H1 (cell line): Measurements from ENCODE around the gene PRKAR1B. TPM values are rescaled to one million over a fixed set of nuclear protein-coding genes. Genes with fewer than 3 reads are reported as not detected.

Experiments
- CTCF ChIA-PET: fragments of 300-600 bp; sonication (Branson Sonifier 250); formaldehyde crosslinking; loops from one replicate; lab custom pipeline; 2021; ENCODE audit not compliant: partially characterized antibody; lab: Charles Lee
- POLR2A ChIA-PET: fragments of 300-600 bp; sonication (Branson Sonifier 250); formaldehyde crosslinking; loops from one replicate; lab custom pipeline; 2021; ENCODE audit warnings: inconsistent platforms; ENCODE audit not compliant: partially characterized antibody; lab: Charles Lee
- DNase-seq, 2 experiments: peaks; one replicate each; pipeline versions ENCODE4 v3.0.0 to v3.0.0-alpha.2; 2010 to 2022; ENCODE audit warnings: low spot score in 2 of 2, low read depth in 1 of 2, mixed read lengths in 1 of 2
- FAIRE-seq: peaks from 2 replicates; lab custom pipeline; 2011; peaks lifted over from hg19 to GRCh38; lab: Jason Lieb, UNC
- H2AFZ ChIP-seq: 2 replicates; pipeline ENCODE4 v1.8.1; 2012; ENCODE audit warnings: low read length, inconsistent platforms
- H2AK5ac ChIP-seq: 2 replicates; pipeline ENCODE4 v1.6.1; 2013; ENCODE audit warnings: low read depth, low read length
- H2BK120ac ChIP-seq: replicated peaks from 2 replicates; pipeline ENCODE3; 2013; ENCODE audit warnings: low read depth, low read length, inconsistent platforms
- H2BK12ac ChIP-seq: 2 replicates; pipeline ENCODE4 v1.6.1; 2013; ENCODE audit warnings: low read depth, low read length
- H2BK15ac ChIP-seq: 2 replicates; pipeline ENCODE4 v1.6.1; 2013; ENCODE audit warnings: low read length
- H2BK20ac ChIP-seq: 2 replicates; pipeline ENCODE4 v1.6.1; 2013; ENCODE audit warnings: low read length
- H2BK5ac ChIP-seq: 2 replicates; pipeline ENCODE4 v1.6.1; 2013; ENCODE audit warnings: low read depth, low read length
- H3K14ac ChIP-seq: 2 replicates; pipeline ENCODE4 v1.6.1; 2013; ENCODE audit warnings: inconsistent platforms; ENCODE audit not compliant: insufficient read length
- H3K18ac ChIP-seq: 2 replicates; pipeline ENCODE4 v1.6.1; 2013; ENCODE audit warnings: low read length; ENCODE audit errors: extremely low read depth
- H3K23ac ChIP-seq: 2 replicates; pipeline ENCODE4 v1.6.1; 2013; ENCODE audit warnings: inconsistent platforms; ENCODE audit not compliant: insufficient read length
- H3K23me2 ChIP-seq: 2 replicates; pipeline ENCODE4 v1.6.1; 2013; ENCODE audit warnings: low read depth, low read length
- H3K27ac ChIP-seq: 2 replicates; pipeline ENCODE4 v1.6.1; 2011; ENCODE audit warnings: low read depth, low read length, inconsistent platforms
- H3K27me3 ChIP-seq, 4 experiments: replicated peaks in 1 of 4; 1 replicate in 1 of 4; 2 replicates in 3 of 4; pipeline versions ENCODE4 v1.6.1 to v1.8.1; 2011 to 2013; ENCODE audit warnings: low read length in 3 of 4, mild to moderate bottlenecking in 3 of 4, inconsistent platforms in 2 of 4, mixed read lengths in 2 of 4, moderate library complexity in 1 of 4; ENCODE audit not compliant: control insufficient read depth in 3 of 4, insufficient read depth in 3 of 4; ENCODE audit errors: extremely low read depth in 1 of 4
- H3K36me3 ChIP-seq, 4 experiments: 2 replicates each; pipeline versions ENCODE4 v1.6.1 to v1.8.1; 2011 to 2013; ENCODE audit warnings: mild to moderate bottlenecking in 4 of 4, low read length in 3 of 4, moderate library complexity in 2 of 4, control low read depth in 1 of 4, inconsistent platforms in 1 of 4; ENCODE audit not compliant: insufficient read depth in 4 of 4, control insufficient read depth in 2 of 4
- H3K4ac ChIP-seq: replicated peaks from 2 replicates; pipeline ENCODE3; 2013; ENCODE audit warnings: low read length, low read depth, mixed read lengths, inconsistent platforms; ENCODE audit not compliant: insufficient read length
- H3K4me1 ChIP-seq, 4 experiments: replicated peaks in 1 of 4; 1 replicate in 1 of 4; 2 replicates in 3 of 4; pipeline versions ENCODE4 v1.6.1 to v1.8.1; 2011 to 2013; ENCODE audit warnings: low read length in 3 of 4, inconsistent platforms in 2 of 4, mixed read lengths in 1 of 4; ENCODE audit not compliant: insufficient read depth in 4 of 4, control insufficient read depth in 3 of 4
- H3K4me2 ChIP-seq, 2 experiments: 2 replicates each; pipeline versions ENCODE4 v1.6.1 to v1.8.1; 2011 to 2013; ENCODE audit warnings: low read depth in 2 of 2, low read length in 2 of 2, control low read depth in 1 of 2, inconsistent platforms in 1 of 2, mild to moderate bottlenecking in 1 of 2; ENCODE audit not compliant: insufficient read depth in 1 of 2
- H3K4me3 ChIP-seq, 4 experiments: fragments of 200-600, 300-600 bp in 1 of 4; sonication (generic), shearing (Covaris generic), sonication (Bioruptor Twin) in 1 of 4; 2 replicates each; pipeline versions ENCODE4 v1.5.1 to v1.8.1; 2011 to 2016; ENCODE audit warnings: low read length in 4 of 4, low read depth in 3 of 4, control low read depth in 2 of 4, inconsistent platforms in 2 of 4, mild to moderate bottlenecking in 2 of 4, mixed read lengths in 1 of 4, moderate library complexity in 1 of 4; ENCODE audit not compliant: insufficient read depth in 2 of 4; ENCODE audit errors: extremely low read depth in 1 of 4
- H3K56ac ChIP-seq: replicated peaks from 2 replicates; pipeline ENCODE3; 2013; ENCODE audit warnings: low read depth, mild to moderate bottlenecking, mixed read lengths, low read length, inconsistent platforms; ENCODE audit not compliant: insufficient read length
- H3K79me1 ChIP-seq: 2 replicates; pipeline ENCODE4 v1.6.1; 2013; ENCODE audit warnings: low read depth, low read length, control low read depth
- H3K79me2 ChIP-seq, 2 experiments: 2 replicates each; pipeline versions ENCODE4 v1.6.1 to v1.8.1; 2012 to 2013; ENCODE audit warnings: low read length in 2 of 2, mild to moderate bottlenecking in 2 of 2, inconsistent platforms in 1 of 2; ENCODE audit not compliant: insufficient read depth in 2 of 2, control insufficient read depth in 1 of 2
- H3K9ac ChIP-seq, 4 experiments: replicated peaks in 1 of 4; 1 replicate in 1 of 4; 2 replicates in 3 of 4; pipeline versions ENCODE4 v1.6.1 to v1.8.1; 2011 to 2013; ENCODE audit warnings: low read depth in 3 of 4, low read length in 3 of 4, control low read depth in 2 of 4, mild to moderate bottlenecking in 2 of 4, moderate library complexity in 2 of 4, inconsistent platforms in 1 of 4; ENCODE audit errors: extremely low read depth in 1 of 4
- H3K9me3 ChIP-seq, 2 experiments: 2 replicates each; pipeline versions ENCODE4 v1.6.1 to v1.8.1; 2012 to 2013; ENCODE audit warnings: mild to moderate bottlenecking in 2 of 2, moderate library complexity in 2 of 2, control low read depth in 1 of 2, inconsistent platforms in 1 of 2, low read depth in 1 of 2, low read length in 1 of 2, mixed read lengths in 1 of 2; ENCODE audit not compliant: insufficient read depth in 2 of 2
- H4K20me1 ChIP-seq, 2 experiments: replicated peaks in 1 of 2; 2 replicates each; pipeline versions ENCODE3 to v1.8.1; 2011 to 2013; ENCODE audit warnings: inconsistent platforms in 2 of 2, low read length in 2 of 2, mild to moderate bottlenecking in 1 of 2; ENCODE audit not compliant: insufficient read depth in 2 of 2, control insufficient read depth in 1 of 2
- H4K5ac ChIP-seq: 2 replicates; pipeline ENCODE4 v1.6.1; 2013; ENCODE audit warnings: low read length, low read depth, mixed read lengths, inconsistent platforms; ENCODE audit not compliant: insufficient read length
- H4K8ac ChIP-seq: 2 replicates; pipeline ENCODE4 v1.8.0; 2013; ENCODE audit warnings: mild to moderate bottlenecking, moderate library complexity, low read length, inconsistent platforms; ENCODE audit not compliant: insufficient read depth; ENCODE audit errors: extremely low read depth
- H4K91ac ChIP-seq: replicated peaks from 2 replicates; pipeline ENCODE3; 2013; ENCODE audit warnings: low read length, mixed read lengths, inconsistent platforms; ENCODE audit not compliant: insufficient read length
- CREB1 ChIP-seq: IDR thresholded peaks from 2 replicates; pipeline ENCODE4 v1.6.1; 2012; ENCODE audit warnings: inconsistent platforms
- GABPA ChIP-seq: IDR thresholded peaks from 2 replicates; pipeline ENCODE4 v1.6.1; 2011; ENCODE audit warnings: mild to moderate bottlenecking, low read length, moderate library complexity, borderline replicate concordance; ENCODE audit not compliant: insufficient read depth
- HDAC2 ChIP-seq, 2 experiments: fragments of 300-600 bp in 1 of 2; sonication (generic) in 1 of 2; IDR thresholded peaks; 2 replicates each; pipeline ENCODE4 v1.6.1; 2011 to 2012; ENCODE audit warnings: low read depth in 2 of 2, low read length in 2 of 2, mild to moderate bottlenecking in 2 of 2, moderate library complexity in 2 of 2, borderline replicate concordance in 1 of 2, inconsistent platforms in 1 of 2
- KDM4A ChIP-seq: IDR thresholded peaks from one replicate; pipeline ENCODE4 v1.7.1; 2012; ENCODE audit warnings: low read depth, mild to moderate bottlenecking, moderate library complexity, low read length, inconsistent platforms; ENCODE audit not compliant: severe bottlenecking
- NANOG ChIP-seq: IDR thresholded peaks from 2 replicates; pipeline ENCODE4 v1.6.1; 2011; ENCODE audit warnings: low read length, low read depth, mild to moderate bottlenecking, inconsistent platforms; ENCODE audit not compliant: insufficient read depth, poor library complexity, severe bottlenecking
- POLR2A ChIP-seq, 2 experiments: IDR thresholded peaks; 1 replicate in 1 of 2; 2 replicates in 1 of 2; pipeline ENCODE4 v1.6.1; 2011; ENCODE audit warnings: low read depth in 2 of 2, low read length in 2 of 2, mild to moderate bottlenecking in 2 of 2; ENCODE audit errors: control extremely low read depth in 1 of 2
- RXRA ChIP-seq: IDR thresholded peaks from 2 replicates; pipeline ENCODE4 v1.6.1; 2011; ENCODE audit warnings: low read depth, mild to moderate bottlenecking, low read length, moderate library complexity; ENCODE audit not compliant: insufficient read depth
- SIN3A ChIP-seq, 2 experiments: IDR thresholded peaks in 1 of 2; conservative IDR thresholded peaks in 1 of 2; 2 replicates each; pipeline ENCODE4 v1.6.1; 2011 to 2012; ENCODE audit warnings: low read length in 2 of 2, improper control_type of control experiment in 1 of 2, low read depth in 1 of 2, mild to moderate bottlenecking in 1 of 2
- WGBS, 2 experiments: shearing (Covaris generic) in 1 of 2; methylation state at CpG; one replicate each; pipeline versions ENCODE4 v1.1.6 to v1.1.7; 2013 to 2015; ENCODE audit warnings: low lambda C conversion rate in 2 of 2, mixed read lengths in 2 of 2, inconsistent platforms in 1 of 2, low coverage in 1 of 2, missing lambda C conversion rate in 1 of 2; ENCODE audit not compliant: insufficient replicate concordance in 2 of 2, insufficient coverage in 1 of 2, insufficient read length in 1 of 2; ENCODE audit errors: extremely low coverage in 1 of 2, missing lambda C conversion rate in 1 of 2; 5-methylcytosine and 5-hydroxymethylcytosine counted together
- polyA plus RNA-seq, 7 experiments: library from polyadenylated mRNA; depleted of rRNA in 3 of 7; stranded (reverse) in 5 of 7; unstranded in 2 of 7; fragments of >200 nt in 5 of 7; fragments of 200-250 nt in 2 of 7; gene quantifications; 1 replicate in 5 of 7; 2 replicates in 1 of 7; 4 replicates in 1 of 7; pipeline versions ENCODE4 v1.2.1 to v1.2.3, GENCODE V29; 2011 to 2013; ENCODE audit warnings: missing spikeins in 2 of 7, mixed read lengths in 2 of 7
- total RNA-seq: library from RNA; stranded (reverse); fragmentation: NEBNext Ultra II Directional; extraction: Animal tissue kit (Norgen Biotek cat#: 25700); gene quantifications from 2 replicates; pipeline ENCODE4 v1.2.1, GENCODE V29; 2021
- TF ChIP-seq, protein P1 (sequence below): IDR thresholded peaks from 2 replicates; pipeline ENCODE4 v1.6.1; 2012; ENCODE audit warnings: inconsistent platforms

Gene PRKAR1B
- total and polyA plus RNA-seq, 2 of the 8 experiments (the other 6 are each of a cell fraction or from before 2014, with no cell fraction given), result 12.3 to 55.7 TPM

DNA sequence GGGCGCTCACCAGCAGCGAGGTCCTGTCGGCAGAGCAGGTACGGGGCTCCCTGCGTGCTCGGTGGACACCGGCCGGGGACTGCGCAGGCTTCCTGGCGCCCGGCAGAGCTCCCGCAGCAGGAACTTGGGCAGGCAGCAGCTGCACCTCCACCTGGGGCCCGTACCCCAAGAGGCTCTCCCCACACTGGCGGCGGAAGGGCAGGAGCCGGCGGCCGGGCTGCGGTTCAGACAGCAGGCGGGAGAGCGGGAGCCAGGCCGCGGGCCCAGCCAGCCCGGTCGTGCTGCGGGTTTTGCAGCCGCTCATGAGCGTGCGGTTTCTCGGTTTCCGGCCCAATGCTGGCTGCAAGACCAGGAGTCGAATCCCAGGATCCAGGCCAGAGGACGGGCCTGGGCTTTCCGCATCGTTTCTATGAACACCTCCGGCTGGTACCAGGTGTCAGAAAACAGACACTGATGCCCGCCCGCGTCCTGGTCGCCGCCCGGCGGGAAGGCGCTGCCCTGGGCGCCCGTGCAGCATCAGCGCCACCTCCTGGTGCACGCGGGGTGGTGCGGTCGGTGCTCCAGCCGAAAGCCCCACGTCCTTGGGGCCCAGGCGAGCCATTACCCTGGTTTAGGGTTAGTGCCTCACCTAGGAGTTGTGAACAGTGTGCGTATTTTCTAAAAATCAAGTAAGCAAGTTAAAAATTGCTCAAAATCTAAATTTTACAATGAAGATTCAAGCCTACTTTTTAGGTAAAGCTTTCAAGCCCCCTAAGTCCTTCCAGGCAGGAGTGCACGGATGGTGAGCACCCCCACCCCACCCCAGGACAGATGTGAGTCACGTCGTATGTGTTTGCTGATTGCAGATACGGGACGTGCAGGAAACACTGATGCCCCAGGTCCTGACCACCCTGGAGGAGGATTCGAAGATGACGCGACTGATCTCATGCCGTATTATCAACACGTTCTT is 47.4 kb upstream of the PRKAR1B start:
- Histone ChIP-seq H3K9me3 (no peaks in the 10 kb centered on the region), H2BK15ac (no peak overlapping the region), H3K56ac (no peak overlapping the region), H3K79me2 (no peaks in the 10 kb centered on the region), H3K9ac (no peak overlapping the region), H3K14ac (no peak overlapping the region), H2BK20ac (no peak overlapping the region), H2AK5ac (no peak overlapping the region), H3K36me3 (peaks cover 9 to 26% (median 17%) of the 10 kb centered on the region in 4 experiments), H3K4me2 (no peak overlapping the region), H3K4me3 (no peak overlapping the region), H2AFZ (no peak overlapping the region), H3K4ac (no peak overlapping the region), H2BK5ac (peak overlapping the region; percentile 66; the same call in 1 of the 2 replicates), H3K79me1 (no peaks in the 10 kb centered on the region; the same call in 1 of the 2 replicates), H3K27me3 (no peaks in the 10 kb centered on the region), H4K91ac (no peak overlapping the region), H4K20me1 (peaks cover 4 to 5% of the 10 kb centered on the region in 2 experiments), H3K4me1 (peaks cover 0 to 5% (median under 1%) of the 10 kb centered on the region in 4 experiments; a peak in 2 of 7 replicates), H4K5ac (no peak overlapping the region), H3K23ac (no peak overlapping the region), H4K8ac (peak overlapping the region; percentile 84), H3K27ac (no peak overlapping the region), H2BK12ac (0 out of 2 replicates have a peak overlapping the region, but pooled peaks have one; percentile 27), H2BK120ac (no peak overlapping the region), H3K23me2 (no peaks in the 10 kb centered on the region), H3K18ac (0 out of 2 replicates have a peak overlapping the region, but pooled peaks have one; percentile 48)
- ChIA-PET CTCF (interaction anchor here (0.6 to 6.3 kb wide), 21 partner anchors 9 to 461 kb away, joined by 3 to 35 read pairs (median 4); no protein-coding TSS in a partner anchor), POLR2A (interaction anchor here (0.8 to 1.5 kb wide), 2 partner anchors 102 to 202 kb away, joined by 3 read pairs; partner anchors contain the start of gene GET4)
- DNase-seq (peak; percentile 27 to 96), FAIRE-seq (no peak)
- WGBS, 2 experiments, result 64% methylated on average over 60 of the region's 65 CpGs; no CpG with 5 or more reads in 1 of the 2 experiments
- TF ChIP-seq KDM4A, result no peak
- TF ChIP-seq POLR2A (IDR thresholded peaks at IDR 0.05; ENCODE audit: control extremely low read depth in 1 of 2, low read depth in 2 of 2, low read length in 2 of 2), result no peak
- TF ChIP-seq HDAC2 (IDR thresholded peaks at IDR 0.05; ENCODE audit: borderline replicate concordance in 1 of 2, low read depth in 2 of 2, low read length in 2 of 2), result no peak
- 0 out of 2 replicates have a peak, but pooled peaks have one; percentile 20 for TF ChIP-seq CREB1
- TF ChIP-seq NANOG, result no peak
- TF ChIP-seq SIN3A (conservative IDR thresholded peaks at IDR 0.05 in 1 of 2, IDR thresholded peaks at IDR 0.05 in 1 of 2; ENCODE audit: low read depth in 1 of 2, low read length in 2 of 2), result peak in 1 of 2 experiments; percentile 50; a peak in 1 of 4 replicates
- TF ChIP-seq GABPA, result peak; percentile 79
- TF ChIP-seq RXRA, result no peak
- TF ChIP-seq, protein P1, sequence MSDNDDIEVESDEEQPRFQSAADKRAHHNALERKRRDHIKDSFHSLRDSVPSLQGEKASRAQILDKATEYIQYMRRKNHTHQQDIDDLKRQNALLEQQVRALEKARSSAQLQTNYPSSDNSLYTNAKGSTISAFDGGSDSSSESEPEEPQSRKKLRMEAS, result 0 out of 2 replicates have a peak, but pooled peaks have one; percentile 50
